ACC112 (cell line): Measurements from ENCODE around the gene SGF29.
A peak's percentile ranks its signal among the peaks of the same experiment; 100 is the strongest.
"Not testable (repeated sequence)": the region's sequence is repeated elsewhere in the genome, so short reads cannot be mapped to it uniquely, and the experiment has no call there.

Source experiments
- H2AFZ ChIP-seq: fragments of 200-600 bp; sonication (generic); one replicate; pipeline ENCODE4 v1.6.0; 2017; ENCODE audit warnings: antibody characterized with exemption, low read length; ENCODE audit not compliant: unreplicated experiment
- H3K27ac ChIP-seq: fragments of 200-600 bp; sonication (generic); 2 replicates; pipeline ENCODE4 v1.5.1; 2014; ENCODE audit warnings: low read depth, mild to moderate bottlenecking, antibody characterized with exemption, low read length, moderate library complexity
- H3K27me3 ChIP-seq: fragments of 200-600 bp; sonication (generic); 2 replicates; pipeline ENCODE4 v1.6.1; 2014; ENCODE audit warnings: mild to moderate bottlenecking, antibody characterized with exemption, low read length, moderate library complexity, mixed read lengths; ENCODE audit not compliant: insufficient read depth
- H3K36me3 ChIP-seq: fragments of 200-600 bp; sonication (generic); 2 replicates; pipeline ENCODE4 v1.6.1; 2016; ENCODE audit warnings: mild to moderate bottlenecking, antibody characterized with exemption, low read length, moderate library complexity, mixed read lengths; ENCODE audit not compliant: insufficient read depth
- H3K4me1 ChIP-seq: fragments of 200-600 bp; sonication (generic); one replicate; pipeline ENCODE4 v1.6.1; 2016; ENCODE audit warnings: low read length, mixed read lengths; ENCODE audit not compliant: insufficient read depth, unreplicated experiment, control insufficient read depth
- H3K4me3 ChIP-seq: fragments of 200-600 bp; sonication (generic); 2 replicates; pipeline ENCODE4 v1.5.1; 2014; ENCODE audit warnings: mild to moderate bottlenecking, low read depth, low read length
- H3K79me2 ChIP-seq: fragments of 200-600 bp; sonication (generic); one replicate; pipeline ENCODE4 v1.6.0; 2016; ENCODE audit warnings: low read length; ENCODE audit not compliant: control insufficient read depth, unreplicated experiment, insufficient read depth

The SGF29 gene

GRCh38 chr16:28606291-28607115 lies 52.8 kb downstream of the SGF29 start:
- no peaks in the 10 kb centered on the region for H3K36me3 ChIP-seq
- H2AFZ ChIP-seq: no peak overlapping the region
- H3K27ac ChIP-seq: no peak overlapping the region
- no peaks in the 10 kb centered on the region for H3K4me1 ChIP-seq
- no peaks in the 10 kb centered on the region for H3K27me3 ChIP-seq
- H3K79me2 ChIP-seq: no peaks in the 10 kb centered on the region
- no peak overlapping the region for H3K4me3 ChIP-seq

GRCh38 chr16:28607116-28607623 lies 53.5 kb downstream of the SGF29 start:
- H3K27ac ChIP-seq: no peak overlapping the region
- H3K36me3 ChIP-seq: no peaks in the 10 kb centered on the region
- no peak overlapping the region for H2AFZ ChIP-seq
- H3K27me3 ChIP-seq: no peaks in the 10 kb centered on the region
- no peak overlapping the region for H3K4me3 ChIP-seq
- H3K4me1 ChIP-seq: no peaks in the 10 kb centered on the region
- no peaks in the 10 kb centered on the region for H3K79me2 ChIP-seq

- H3K27ac ChIP-seq, H3K4me1 ChIP-seq, H3K36me3 ChIP-seq, H3K4me3 ChIP-seq, H3K27me3 ChIP-seq, H2AFZ ChIP-seq, H3K79me2 ChIP-seq: not testable (repeated sequence)
These were observed 54.2 kb downstream of the SGF29 start for GRCh38 chr16:28607681-28608495.

DNA sequence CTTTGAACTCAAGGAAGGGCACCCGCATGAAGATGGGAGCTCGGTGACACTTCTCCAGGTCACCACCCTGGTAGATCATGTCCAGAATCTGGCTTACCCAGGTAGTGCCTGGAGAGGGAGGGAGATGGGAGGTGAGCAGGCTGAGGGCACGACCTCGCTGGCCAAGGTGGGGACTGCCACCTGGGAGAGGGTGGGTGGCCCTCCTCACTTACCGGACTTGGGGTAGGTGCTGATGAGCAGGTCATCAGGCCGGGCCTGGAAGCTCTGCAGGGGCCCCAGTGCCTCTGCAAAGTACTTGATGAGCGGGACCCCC lies 54.7 kb downstream of the SGF29 start:
- not testable (repeated sequence) for H3K36me3 ChIP-seq, H3K4me1 ChIP-seq, H2AFZ ChIP-seq, H3K27me3 ChIP-seq, H3K27ac ChIP-seq, H3K79me2 ChIP-seq, H3K4me3 ChIP-seq

DNA sequence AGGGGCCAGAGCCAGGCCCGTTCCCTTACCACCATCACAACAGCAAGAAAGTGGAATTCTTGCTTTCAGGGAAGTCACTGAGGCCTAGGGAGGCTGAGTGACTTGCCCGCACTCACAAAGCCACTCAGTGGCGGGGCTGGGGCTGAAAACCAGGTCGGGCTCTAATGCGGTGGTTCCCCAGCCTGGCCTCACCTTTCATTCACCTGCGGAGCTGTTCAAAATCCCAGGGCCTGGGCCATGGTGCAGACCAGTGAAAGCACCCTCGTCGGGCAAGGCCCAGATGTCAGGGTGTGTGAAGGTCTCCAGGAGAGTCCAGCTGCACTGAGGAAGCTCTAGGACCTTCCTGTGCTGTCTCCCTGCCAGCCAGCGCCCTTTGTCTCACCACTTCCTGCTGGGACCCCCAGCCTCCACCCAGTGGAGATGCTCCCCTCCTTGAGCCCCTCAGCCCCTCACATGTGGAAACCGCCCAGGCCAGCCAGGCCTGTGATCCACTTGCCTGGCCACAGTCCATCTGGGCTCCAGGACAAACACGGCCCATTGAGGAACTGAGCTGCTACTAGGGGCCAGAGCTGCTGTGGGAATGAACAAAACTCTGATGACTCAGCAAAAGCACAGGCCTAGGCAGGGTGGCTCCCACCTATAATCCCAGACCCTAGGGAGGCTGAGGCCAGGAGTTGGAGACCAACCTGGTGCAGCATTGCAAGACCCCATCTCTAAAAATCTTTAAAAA lies 55.3 kb downstream of the SGF29 start:
- not testable (repeated sequence) for H3K79me2 ChIP-seq, H3K36me3 ChIP-seq, H3K4me1 ChIP-seq, H3K27me3 ChIP-seq, H3K27ac ChIP-seq, H2AFZ ChIP-seq
- peak overlapping the region; percentile 63; the same call in 1 of the 2 replicates for H3K4me3 ChIP-seq

DNA sequence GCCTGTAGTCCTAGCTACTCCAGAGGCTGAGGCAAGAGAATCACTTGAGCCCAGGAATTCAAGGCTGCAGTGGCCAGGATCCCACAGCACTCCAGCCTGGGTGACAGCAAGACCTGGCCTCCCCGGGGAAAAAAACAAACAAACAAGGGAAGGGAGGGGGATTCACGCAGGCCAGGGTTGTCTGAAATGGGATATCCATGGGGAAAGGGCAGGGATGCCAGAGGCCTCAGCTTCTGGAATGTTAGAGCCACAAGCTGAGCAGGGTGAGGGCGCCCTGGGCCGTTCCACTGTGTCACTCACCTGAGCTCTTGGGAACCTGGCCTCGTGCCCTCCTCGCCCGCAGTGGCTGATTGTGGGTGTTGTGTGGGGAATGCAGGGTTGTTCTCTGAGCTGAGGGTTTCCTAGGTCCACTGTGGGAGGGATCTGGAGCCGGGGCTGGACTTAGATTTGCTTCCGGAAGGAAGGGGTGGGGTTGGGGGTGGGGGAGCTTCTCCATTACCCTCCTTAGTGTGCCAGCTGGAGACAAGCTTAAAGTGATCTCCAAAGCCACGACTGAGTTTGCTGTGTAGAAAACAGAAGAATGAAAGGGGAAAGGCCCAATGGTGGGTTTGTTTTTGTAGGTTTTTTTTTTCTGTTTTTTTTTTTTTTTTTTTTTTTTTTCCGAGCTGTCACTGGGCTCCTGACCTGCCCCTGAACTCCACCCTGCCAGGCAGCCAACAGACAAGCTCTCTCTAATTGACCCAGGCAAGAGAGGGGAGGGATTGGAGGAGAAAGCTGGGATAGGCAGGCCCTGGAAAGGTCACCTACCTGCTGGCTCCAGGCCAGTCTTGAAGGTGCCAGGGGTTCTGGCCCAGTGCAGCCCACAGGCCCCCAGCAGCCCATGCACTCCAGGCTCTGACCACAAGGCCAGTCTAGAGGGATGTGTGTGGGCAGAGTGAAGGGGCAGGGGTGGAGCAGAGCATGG lies 56.2 kb downstream of the SGF29 start, which contains the start of gene SULT1A1:
TSS of gene SULT1A1 (minus strand) at position 414 of the 964 bp plus-strand sequence. CDS start 1,189 bp downstream, outside the sequence.
- no peaks in the 10 kb centered on the region for H3K4me1 ChIP-seq

GRCh38 chr16:28610595-28611191 lies 57.0 kb downstream of the SGF29 start:
- no peaks in the 10 kb centered on the region for H3K36me3 ChIP-seq
- H3K4me3 ChIP-seq: no peak overlapping the region
- no peaks in the 10 kb centered on the region for H3K79me2 ChIP-seq
- H3K27me3 ChIP-seq: no peaks in the 10 kb centered on the region
- no peak overlapping the region for H2AFZ ChIP-seq
- H3K27ac ChIP-seq: no peak overlapping the region
- H3K4me1 ChIP-seq: no peaks in the 10 kb centered on the region

More for the DNA sequence above, 56.2 kb downstream of the SGF29 start, which contains the start of gene SULT1A1:
- Histone ChIP-seq H3K79me2 (no peaks in the 10 kb centered on the region), H3K27me3 (no peaks in the 10 kb centered on the region), H3K27ac (no peak within 1 kb of the TSS), H3K4me3 (peak within 1 kb of the TSS; percentile 63), H2AFZ (no peak within 1 kb of the TSS), H3K36me3 (no peaks in the 10 kb centered on the region)

GRCh38 chr16:28612359-28613280 lies 58.9 kb downstream of the SGF29 start:
- not testable (repeated sequence) for H3K4me1 ChIP-seq, H2AFZ ChIP-seq, H3K36me3 ChIP-seq, H3K4me3 ChIP-seq, H3K27me3 ChIP-seq, H3K79me2 ChIP-seq, H3K27ac ChIP-seq

DNA sequence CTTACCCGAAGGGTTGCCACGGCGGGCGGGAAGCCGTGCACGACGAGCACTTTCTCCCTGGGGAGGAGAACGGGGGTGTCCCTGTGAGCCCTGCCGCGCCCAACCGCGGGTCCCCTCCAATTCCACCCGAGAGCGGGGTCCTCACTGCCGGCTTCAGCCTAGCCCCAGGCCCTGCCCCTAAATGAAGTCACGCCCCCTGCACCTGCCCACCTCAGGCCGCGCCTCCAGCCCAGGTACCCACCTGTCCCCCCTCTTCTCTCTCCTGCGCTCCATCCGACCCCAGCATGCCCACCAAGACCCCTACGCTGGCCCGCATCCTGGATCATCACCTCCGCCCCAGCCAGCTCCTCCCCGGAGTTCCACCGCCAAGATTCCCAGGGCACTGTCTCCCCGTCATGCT lies 60.2 kb downstream of the SGF29 start:
- H3K27me3 ChIP-seq, H3K27ac ChIP-seq, H2AFZ ChIP-seq, H3K4me1 ChIP-seq, H3K36me3 ChIP-seq, H3K79me2 ChIP-seq, H3K4me3 ChIP-seq: not testable (repeated sequence)
